ENCODE results near the gene TGFBR3.

DNA sequence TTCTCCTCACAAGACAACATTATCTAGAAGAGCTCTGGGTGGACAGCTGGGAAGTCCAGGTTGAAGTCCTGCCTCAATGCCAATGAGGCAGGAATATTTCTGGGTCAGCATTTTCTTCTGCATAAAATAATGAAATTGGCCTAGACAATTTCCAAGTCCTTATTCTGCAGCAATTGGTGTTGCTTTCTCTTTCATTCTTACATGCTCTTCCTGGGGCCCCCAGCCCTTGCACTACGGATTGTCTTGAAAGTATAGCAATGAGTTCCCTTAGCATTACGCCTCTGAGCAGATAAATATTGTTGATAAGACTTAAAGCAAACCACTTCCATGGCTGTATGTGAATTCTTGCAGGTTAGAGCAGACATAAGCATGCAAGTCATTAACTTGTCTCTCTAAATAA, 188.5 kb downstream of the TGFBR3 start:
- TF ChIP-seq, protein P1, sequence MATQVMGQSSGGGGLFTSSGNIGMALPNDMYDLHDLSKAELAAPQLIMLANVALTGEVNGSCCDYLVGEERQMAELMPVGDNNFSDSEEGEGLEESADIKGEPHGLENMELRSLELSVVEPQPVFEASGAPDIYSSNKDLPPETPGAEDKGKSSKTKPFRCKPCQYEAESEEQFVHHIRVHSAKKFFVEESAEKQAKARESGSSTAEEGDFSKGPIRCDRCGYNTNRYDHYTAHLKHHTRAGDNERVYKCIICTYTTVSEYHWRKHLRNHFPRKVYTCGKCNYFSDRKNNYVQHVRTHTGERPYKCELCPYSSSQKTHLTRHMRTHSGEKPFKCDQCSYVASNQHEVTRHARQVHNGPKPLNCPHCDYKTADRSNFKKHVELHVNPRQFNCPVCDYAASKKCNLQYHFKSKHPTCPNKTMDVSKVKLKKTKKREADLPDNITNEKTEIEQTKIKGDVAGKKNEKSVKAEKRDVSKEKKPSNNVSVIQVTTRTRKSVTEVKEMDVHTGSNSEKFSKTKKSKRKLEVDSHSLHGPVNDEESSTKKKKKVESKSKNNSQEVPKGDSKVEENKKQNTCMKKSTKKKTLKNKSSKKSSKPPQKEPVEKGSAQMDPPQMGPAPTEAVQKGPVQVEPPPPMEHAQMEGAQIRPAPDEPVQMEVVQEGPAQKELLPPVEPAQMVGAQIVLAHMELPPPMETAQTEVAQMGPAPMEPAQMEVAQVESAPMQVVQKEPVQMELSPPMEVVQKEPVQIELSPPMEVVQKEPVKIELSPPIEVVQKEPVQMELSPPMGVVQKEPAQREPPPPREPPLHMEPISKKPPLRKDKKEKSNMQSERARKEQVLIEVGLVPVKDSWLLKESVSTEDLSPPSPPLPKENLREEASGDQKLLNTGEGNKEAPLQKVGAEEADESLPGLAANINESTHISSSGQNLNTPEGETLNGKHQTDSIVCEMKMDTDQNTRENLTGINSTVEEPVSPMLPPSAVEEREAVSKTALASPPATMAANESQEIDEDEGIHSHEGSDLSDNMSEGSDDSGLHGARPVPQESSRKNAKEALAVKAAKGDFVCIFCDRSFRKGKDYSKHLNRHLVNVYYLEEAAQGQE (IDR thresholded peaks at IDR 0.05; ENCODE audit: insufficient read depth in 1 of 2, low read depth in 2 of 2, low read length in 2 of 2): no peak
- TF ChIP-seq SIN3A (IDR thresholded peaks at IDR 0.05; ENCODE audit: borderline replicate concordance, insufficient read depth, low read length) (no peak), TAF1 (IDR thresholded peaks at IDR 0.05; ENCODE audit: borderline replicate concordance, insufficient read depth, low read length) (no peak), FOXP2 (optimal IDR thresholded peaks at IDR 0.05; ENCODE audit: borderline replicate concordance, extremely low read depth, extremely low read length, insufficient read depth) (no peak), POLR2AphosphoS5 (IDR thresholded peaks at IDR 0.05; ENCODE audit: low read depth, low read length) (no peak)
